ENCODE data around the gene DLGAP1.
A peak's percentile ranks its signal among the peaks of the same experiment; 100 is the strongest.

DNA sequence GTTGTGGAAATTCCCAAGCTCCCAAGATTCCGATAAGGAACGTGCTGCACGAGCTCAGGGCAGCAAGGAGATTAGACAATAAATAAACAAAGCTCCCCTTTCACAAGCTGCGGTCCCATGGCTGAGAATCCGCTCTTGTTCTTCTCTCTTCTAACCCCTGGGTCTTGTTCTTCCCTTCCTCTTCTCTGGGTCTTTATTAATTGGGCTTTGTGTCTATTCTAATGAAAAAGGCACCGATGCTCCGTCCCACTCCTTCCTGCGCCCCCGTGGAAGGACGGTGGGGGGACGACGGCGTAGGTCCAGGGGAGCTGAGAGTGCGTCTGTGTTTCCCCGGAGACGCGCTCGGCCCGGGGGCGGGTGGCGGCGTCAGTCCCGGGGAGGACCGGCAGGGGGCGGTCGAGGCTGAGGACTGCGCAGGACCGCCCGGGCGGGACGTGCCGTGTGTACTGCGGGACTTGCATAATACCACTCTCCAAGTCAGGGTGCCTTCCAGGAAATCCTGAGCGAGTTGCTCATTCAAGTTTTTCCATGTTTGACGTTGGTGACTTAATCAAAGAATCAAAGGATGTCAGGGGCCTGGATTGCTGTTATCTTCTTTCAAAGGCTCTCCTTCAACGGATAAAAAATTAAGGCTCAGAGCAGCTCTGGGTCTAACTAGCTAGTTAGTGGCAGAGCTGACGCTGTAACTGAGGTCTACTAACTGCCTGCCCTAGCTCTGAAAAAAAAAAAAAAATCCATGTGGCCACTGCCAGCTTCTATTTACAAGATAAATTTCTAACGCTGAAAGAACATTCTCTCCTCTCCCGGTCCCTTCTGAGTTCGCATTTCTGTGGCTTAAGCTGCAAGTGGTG, 683.8 kb downstream of the DLGAP1 start:
- TF ChIP-seq, protein P1, sequence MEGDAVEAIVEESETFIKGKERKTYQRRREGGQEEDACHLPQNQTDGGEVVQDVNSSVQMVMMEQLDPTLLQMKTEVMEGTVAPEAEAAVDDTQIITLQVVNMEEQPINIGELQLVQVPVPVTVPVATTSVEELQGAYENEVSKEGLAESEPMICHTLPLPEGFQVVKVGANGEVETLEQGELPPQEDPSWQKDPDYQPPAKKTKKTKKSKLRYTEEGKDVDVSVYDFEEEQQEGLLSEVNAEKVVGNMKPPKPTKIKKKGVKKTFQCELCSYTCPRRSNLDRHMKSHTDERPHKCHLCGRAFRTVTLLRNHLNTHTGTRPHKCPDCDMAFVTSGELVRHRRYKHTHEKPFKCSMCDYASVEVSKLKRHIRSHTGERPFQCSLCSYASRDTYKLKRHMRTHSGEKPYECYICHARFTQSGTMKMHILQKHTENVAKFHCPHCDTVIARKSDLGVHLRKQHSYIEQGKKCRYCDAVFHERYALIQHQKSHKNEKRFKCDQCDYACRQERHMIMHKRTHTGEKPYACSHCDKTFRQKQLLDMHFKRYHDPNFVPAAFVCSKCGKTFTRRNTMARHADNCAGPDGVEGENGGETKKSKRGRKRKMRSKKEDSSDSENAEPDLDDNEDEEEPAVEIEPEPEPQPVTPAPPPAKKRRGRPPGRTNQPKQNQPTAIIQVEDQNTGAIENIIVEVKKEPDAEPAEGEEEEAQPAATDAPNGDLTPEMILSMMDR (IDR thresholded peaks at IDR 0.05), result peak; percentile 56 to 93 (median 72)
- TF ChIP-seq POLR2A (IDR thresholded peaks at IDR 0.05) (no peak), EP300 (IDR thresholded peaks at IDR 0.05) (no peak)
